ENCODE results near the gene MSANTD7.
"Not testable (repeated sequence)": the region's sequence is repeated elsewhere in the genome, so short reads cannot be mapped to it uniquely, and the experiment has no call there.

MSANTD7 gene

DNA sequence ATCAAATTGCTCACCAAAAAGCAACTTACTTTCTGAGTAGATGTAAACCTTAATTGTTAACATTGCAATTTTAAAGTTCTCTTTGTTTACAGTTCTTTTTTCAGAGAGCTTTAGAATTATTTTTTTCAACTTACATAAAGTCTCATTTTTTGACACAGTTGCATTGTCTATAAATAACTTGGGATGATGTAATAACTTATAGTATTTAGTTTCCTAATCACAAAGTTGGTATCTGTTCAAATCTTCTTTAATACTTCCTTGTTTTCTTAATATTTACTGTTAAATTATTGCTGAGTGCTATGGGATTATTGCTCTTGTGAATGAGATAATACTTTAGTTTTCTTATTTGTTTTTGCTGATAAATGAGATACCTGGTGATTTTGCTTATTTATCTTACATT is 21.7 kb downstream of the MSANTD7 start:
- Histone ChIP-seq H2AFZ (ENCODE audit: low read depth, low read length, severe bottlenecking) (no peak overlapping the region), H3K9me2 (replicated peaks; ENCODE audit: insufficient read depth, low read length) (no peaks in the 10 kb centered on the region), H3K27me3 (ENCODE audit: low read length) (no peaks in the 10 kb centered on the region), H3K36me3 (ENCODE audit: low read length) (peaks cover 18% of the 10 kb centered on the region; the same call in 1 of the 2 replicates), H3K4me3 (ENCODE audit: insufficient read depth, low read length, poor library complexity, severe bottlenecking) (no peak overlapping the region), H3K27ac (ENCODE audit: low read depth, low read length) (no peak overlapping the region), H3K79me2 (ENCODE audit: insufficient read depth, low read length) (no peaks in the 10 kb centered on the region), H3F3A (ENCODE audit: insufficient read depth) (no peaks in the 10 kb centered on the region), H3K9ac (ENCODE audit: low read length) (no peak overlapping the region), H4K20me1 (ENCODE audit: low read depth, low read length) (no peaks in the 10 kb centered on the region), H3K9me3 (ENCODE audit: insufficient read depth, low read length) (no peaks in the 10 kb centered on the region), H3K4me2 (ENCODE audit: low read depth, low read length, poor library complexity, severe bottlenecking) (no peak overlapping the region)
- no peak for TF ChIP-seq EZH2phosphoT487 (conservative IDR thresholded peaks at IDR 0.05; ENCODE audit: low read length)
- TF ChIP-seq, protein P1, sequence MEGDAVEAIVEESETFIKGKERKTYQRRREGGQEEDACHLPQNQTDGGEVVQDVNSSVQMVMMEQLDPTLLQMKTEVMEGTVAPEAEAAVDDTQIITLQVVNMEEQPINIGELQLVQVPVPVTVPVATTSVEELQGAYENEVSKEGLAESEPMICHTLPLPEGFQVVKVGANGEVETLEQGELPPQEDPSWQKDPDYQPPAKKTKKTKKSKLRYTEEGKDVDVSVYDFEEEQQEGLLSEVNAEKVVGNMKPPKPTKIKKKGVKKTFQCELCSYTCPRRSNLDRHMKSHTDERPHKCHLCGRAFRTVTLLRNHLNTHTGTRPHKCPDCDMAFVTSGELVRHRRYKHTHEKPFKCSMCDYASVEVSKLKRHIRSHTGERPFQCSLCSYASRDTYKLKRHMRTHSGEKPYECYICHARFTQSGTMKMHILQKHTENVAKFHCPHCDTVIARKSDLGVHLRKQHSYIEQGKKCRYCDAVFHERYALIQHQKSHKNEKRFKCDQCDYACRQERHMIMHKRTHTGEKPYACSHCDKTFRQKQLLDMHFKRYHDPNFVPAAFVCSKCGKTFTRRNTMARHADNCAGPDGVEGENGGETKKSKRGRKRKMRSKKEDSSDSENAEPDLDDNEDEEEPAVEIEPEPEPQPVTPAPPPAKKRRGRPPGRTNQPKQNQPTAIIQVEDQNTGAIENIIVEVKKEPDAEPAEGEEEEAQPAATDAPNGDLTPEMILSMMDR (IDR thresholded peaks at IDR 0.05; ENCODE audit: insufficient read depth, low read length, poor library complexity, severe bottlenecking): no peak

DNA sequence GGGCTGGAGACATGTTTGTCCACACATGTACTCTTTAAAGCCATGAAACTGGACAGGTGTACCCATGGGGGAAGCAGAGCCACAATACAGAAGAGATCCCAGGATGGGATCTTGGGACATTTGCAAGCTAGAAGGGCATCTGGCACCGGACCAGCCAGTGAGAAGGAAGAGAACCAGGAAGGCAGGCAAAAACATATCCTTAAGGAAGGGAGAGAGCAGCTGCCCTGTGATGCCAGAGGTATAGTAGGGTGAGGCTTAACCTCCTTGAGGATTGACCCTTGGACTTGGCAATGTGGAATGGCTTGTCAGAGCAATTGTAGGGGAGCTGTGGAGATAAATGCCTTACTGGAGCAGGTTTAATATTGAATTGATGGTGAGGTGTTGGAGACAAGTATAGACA is 22.7 kb downstream of the MSANTD7 start:
- no peaks in the 10 kb centered on the region for H3K27me3 ChIP-seq (ENCODE audit: low read length)
- H3K36me3 ChIP-seq (ENCODE audit: low read length): peaks cover 10% of the 10 kb centered on the region; the same call in 1 of the 2 replicates
- no peaks in the 10 kb centered on the region for H3F3A ChIP-seq (ENCODE audit: insufficient read depth)
- H3K79me2 ChIP-seq (ENCODE audit: insufficient read depth, low read length): no peaks in the 10 kb centered on the region
- H4K20me1 ChIP-seq (ENCODE audit: low read depth, low read length): no peaks in the 10 kb centered on the region
- no peak overlapping the region for H3K4me2 ChIP-seq (ENCODE audit: low read depth, low read length, poor library complexity, severe bottlenecking)
- TF ChIP-seq, protein P1 (IDR thresholded peaks at IDR 0.05; ENCODE audit: insufficient read depth, low read length, poor library complexity, severe bottlenecking): no peak
- TF ChIP-seq EZH2phosphoT487 (conservative IDR thresholded peaks at IDR 0.05; ENCODE audit: low read length): no peak
- H3K27ac ChIP-seq (ENCODE audit: low read depth, low read length): no peak overlapping the region
- H3K4me3 ChIP-seq (ENCODE audit: insufficient read depth, low read length, poor library complexity, severe bottlenecking): no peak overlapping the region
- H3K9me3 ChIP-seq (ENCODE audit: insufficient read depth, low read length): no peaks in the 10 kb centered on the region
- H3K9ac ChIP-seq (ENCODE audit: low read length): no peak overlapping the region
- no peak overlapping the region for H2AFZ ChIP-seq (ENCODE audit: low read depth, low read length, severe bottlenecking)
- H3K9me2 ChIP-seq (replicated peaks; ENCODE audit: insufficient read depth, low read length): no peaks in the 10 kb centered on the region

DNA sequence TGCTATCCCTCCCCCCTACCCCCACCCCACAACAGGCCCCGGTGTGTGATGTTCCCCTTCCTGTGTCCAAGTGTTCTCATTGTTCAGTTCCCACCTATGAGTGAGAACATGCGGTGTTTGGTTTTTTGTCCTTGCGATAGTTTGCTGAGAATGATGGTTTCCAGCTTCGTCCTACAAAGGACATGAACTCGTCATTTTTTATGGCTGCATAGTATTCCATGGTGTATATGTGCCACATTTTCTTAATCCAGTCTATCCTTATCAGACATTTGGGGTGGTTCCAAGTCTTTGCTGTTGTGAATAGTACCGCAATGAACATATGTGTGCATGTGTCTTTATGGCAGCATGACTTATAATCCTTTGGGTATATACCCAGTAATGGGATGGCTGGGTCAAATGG is 26.4 kb downstream of the MSANTD7 start:
- not testable (repeated sequence) for H3K4me3 ChIP-seq (ENCODE audit: insufficient read depth, low read length, poor library complexity, severe bottlenecking); H4K20me1 ChIP-seq (ENCODE audit: low read depth, low read length); H3K79me2 ChIP-seq (ENCODE audit: insufficient read depth, low read length); H3K4me2 ChIP-seq (ENCODE audit: low read depth, low read length, poor library complexity, severe bottlenecking); H3K9ac ChIP-seq (ENCODE audit: low read length); H3K27me3 ChIP-seq (ENCODE audit: low read length); H3K27ac ChIP-seq (ENCODE audit: low read depth, low read length); H2AFZ ChIP-seq (ENCODE audit: low read depth, low read length, severe bottlenecking); H3K9me2 ChIP-seq (replicated peaks; ENCODE audit: insufficient read depth, low read length); H3K9me3 ChIP-seq (ENCODE audit: insufficient read depth, low read length)
- Histone ChIP-seq H3F3A (ENCODE audit: insufficient read depth) (peaks cover 10% of the 10 kb centered on the region; the same call in 1 of the 2 replicates), H3K36me3 (ENCODE audit: low read length) (peaks cover 19% of the 10 kb centered on the region; the same call in 1 of the 2 replicates)

DNA sequence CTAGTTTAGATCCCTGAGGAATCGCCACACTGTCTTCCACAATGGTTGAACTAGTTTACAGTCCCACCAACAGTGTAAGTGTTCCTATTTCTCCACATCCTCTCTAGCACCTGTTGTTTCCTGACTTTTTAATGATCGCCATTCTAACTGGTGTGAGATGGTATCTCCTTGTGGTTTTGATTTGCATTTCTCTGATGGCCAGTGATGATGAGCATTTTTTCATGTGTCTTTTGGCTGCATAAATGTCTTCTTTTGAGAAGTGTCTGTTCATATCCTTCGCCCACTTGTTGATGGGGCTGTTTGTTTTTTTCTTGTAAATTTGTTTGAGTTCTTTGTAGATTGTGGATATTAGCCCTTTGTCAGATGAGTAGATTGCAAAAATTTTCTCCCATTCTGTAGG is 26.8 kb downstream of the MSANTD7 start:
- H3K27ac ChIP-seq (ENCODE audit: low read depth, low read length); H3K79me2 ChIP-seq (ENCODE audit: insufficient read depth, low read length); H3K9ac ChIP-seq (ENCODE audit: low read length); H3K27me3 ChIP-seq (ENCODE audit: low read length); H3K4me3 ChIP-seq (ENCODE audit: insufficient read depth, low read length, poor library complexity, severe bottlenecking); H3K9me3 ChIP-seq (ENCODE audit: insufficient read depth, low read length); H3K9me2 ChIP-seq (replicated peaks; ENCODE audit: insufficient read depth, low read length); H4K20me1 ChIP-seq (ENCODE audit: low read depth, low read length); H3K4me2 ChIP-seq (ENCODE audit: low read depth, low read length, poor library complexity, severe bottlenecking); H2AFZ ChIP-seq (ENCODE audit: low read depth, low read length, severe bottlenecking): not testable (repeated sequence)
- Histone ChIP-seq H3F3A (ENCODE audit: insufficient read depth) (peaks cover 10% of the 10 kb centered on the region; the same call in 1 of the 2 replicates), H3K36me3 (ENCODE audit: low read length) (peaks cover 23% of the 10 kb centered on the region; the same call in 1 of the 2 replicates)
